SK-N-MC (cell line): Measurements from ENCODE around the gene NTRK1.

ENCODE experiments used
- EZH2 ChIP-seq: fragments of 200-600 bp; sonication (generic); IDR thresholded peaks from one replicate; pipeline ENCODE4 v1.6.1; 2017; ENCODE audit warnings: antibody characterized with exemption
- FOXP2 ChIP-seq: optimal IDR thresholded peaks from 2 replicates; pipeline ENCODE3; 2011; ENCODE audit warnings: mild to moderate bottlenecking, moderate library complexity; ENCODE audit not compliant: insufficient read depth; ENCODE audit errors: extremely low read length, control extremely low read depth
- POLR2AphosphoS5 ChIP-seq: IDR thresholded peaks from 2 replicates; pipeline ENCODE4 v1.6.1; 2012; ENCODE audit warnings: mild to moderate bottlenecking, low read depth, low read length, borderline replicate concordance

DNA sequence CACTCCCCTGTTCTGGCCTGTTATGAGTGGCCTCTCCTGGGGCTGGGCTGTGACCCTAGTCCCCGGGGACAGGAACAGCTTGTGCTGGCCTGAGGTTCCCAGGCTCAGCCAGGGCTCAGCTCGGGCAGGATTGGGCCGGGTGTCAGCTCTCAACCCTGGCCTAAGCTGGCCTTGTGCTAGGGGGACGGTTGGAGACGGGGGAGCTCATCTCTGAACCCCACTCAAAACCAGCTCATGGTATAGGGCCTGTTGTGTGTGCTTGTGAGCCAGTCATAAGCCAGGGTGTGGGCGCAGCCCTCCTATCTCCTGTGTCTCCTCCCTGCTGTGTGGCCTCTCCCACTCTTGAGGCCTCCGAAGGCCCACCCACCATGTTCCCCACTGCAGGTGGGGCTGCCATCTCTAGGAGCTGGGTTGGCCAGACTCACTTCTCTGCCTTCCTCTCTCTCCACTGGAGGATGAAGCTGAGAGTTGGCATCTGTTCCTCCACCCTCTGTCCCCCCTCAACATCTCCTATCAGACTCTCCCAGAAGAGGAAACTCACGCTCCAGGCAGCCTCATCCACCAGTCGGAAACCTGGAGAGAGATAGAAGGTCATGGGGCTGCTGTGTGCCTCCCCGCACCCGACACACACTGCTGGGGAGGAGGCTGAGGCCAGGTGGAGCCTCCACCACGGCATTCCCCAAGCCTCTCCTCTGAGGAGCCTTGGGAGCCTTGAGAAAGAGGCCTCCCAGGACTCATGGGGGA is 34.2 kb downstream of the NTRK1 start:
- TF ChIP-seq POLR2AphosphoS5 = no peak
- TF ChIP-seq EZH2 = no peak
- no peak for TF ChIP-seq FOXP2
